ENCODE measurements around the gene ADRB2. TPM values are rescaled to one million over a fixed set of nuclear protein-coding genes. Genes with fewer than 3 reads are reported as not detected.

Gene ADRB2
- total RNA-seq, 1 experiment from 2014 or later, result 1.0 TPM

- Histone ChIP-seq H3K27ac (ENCODE audit: low read length) (no peak overlapping the region), H3K9me3 (ENCODE audit: control insufficient read depth, insufficient read depth, low read depth, low read length) (no peaks in the 10 kb centered on the region), H3K4me3 (ENCODE audit: low read depth in 2 of 2, low read length in 2 of 2) (no peak overlapping the region), H3K27me3 (ENCODE audit: control insufficient read depth, insufficient read depth, low read length) (no peaks in the 10 kb centered on the region), H3K36me3 (ENCODE audit: control insufficient read depth, insufficient read depth, low read length) (no peaks in the 10 kb centered on the region), H3K4me1 (ENCODE audit: control insufficient read depth, insufficient read depth, low read length) (no peaks in the 10 kb centered on the region)
- ChIA-PET POLR2A (no interaction called here), CTCF (no interaction called here)
- no peak for DNase-seq (ENCODE audit: low read depth, low spot score)
- no peak for ATAC-seq
- no TSS peak for BruUV-seq (replicated peaks)
- in situ Hi-C loops (cut with HindIII; ENCODE audit: low pct_unique_long_range_greater_than_20kb, low sequenced_read_pairs), result no loop called here
- intact Hi-C loops (cut with micrococcal nuclease; ENCODE audit: unreplicated experiment), result no loop called here
- TF ChIP-seq SIN3A (IDR thresholded peaks at IDR 0.05; ENCODE audit: borderline replicate concordance, insufficient read depth, low read depth, low read length) (no peak), POLR2AphosphoS5 (IDR thresholded peaks at IDR 0.05; ENCODE audit: low read depth, low read length) (no peak)
Measured at GRCh38 chr5:148791696-148792095, 34.7 kb upstream of the ADRB2 start.

- Histone ChIP-seq H3K36me3 (ENCODE audit: control insufficient read depth, insufficient read depth, low read length) (no peaks in the 10 kb centered on the region), H3K27ac (ENCODE audit: low read length) (no peak overlapping the region), H3K4me1 (ENCODE audit: control insufficient read depth, insufficient read depth, low read length) (no peaks in the 10 kb centered on the region), H3K4me3 (ENCODE audit: low read depth in 2 of 2, low read length in 2 of 2) (no peak overlapping the region), H3K9me3 (ENCODE audit: control insufficient read depth, insufficient read depth, low read depth, low read length) (no peaks in the 10 kb centered on the region), H3K27me3 (ENCODE audit: control insufficient read depth, insufficient read depth, low read length) (no peaks in the 10 kb centered on the region)
- in situ Hi-C loops (cut with HindIII; ENCODE audit: low pct_unique_long_range_greater_than_20kb, low sequenced_read_pairs), result no loop called here
- no peak for TF ChIP-seq TCF7L2 (IDR thresholded peaks at IDR 0.05; ENCODE audit: low read depth, low read length)
- no peak for TF ChIP-seq POLR2AphosphoS5 (IDR thresholded peaks at IDR 0.05; ENCODE audit: low read depth, low read length)
- TF ChIP-seq, protein P1, sequence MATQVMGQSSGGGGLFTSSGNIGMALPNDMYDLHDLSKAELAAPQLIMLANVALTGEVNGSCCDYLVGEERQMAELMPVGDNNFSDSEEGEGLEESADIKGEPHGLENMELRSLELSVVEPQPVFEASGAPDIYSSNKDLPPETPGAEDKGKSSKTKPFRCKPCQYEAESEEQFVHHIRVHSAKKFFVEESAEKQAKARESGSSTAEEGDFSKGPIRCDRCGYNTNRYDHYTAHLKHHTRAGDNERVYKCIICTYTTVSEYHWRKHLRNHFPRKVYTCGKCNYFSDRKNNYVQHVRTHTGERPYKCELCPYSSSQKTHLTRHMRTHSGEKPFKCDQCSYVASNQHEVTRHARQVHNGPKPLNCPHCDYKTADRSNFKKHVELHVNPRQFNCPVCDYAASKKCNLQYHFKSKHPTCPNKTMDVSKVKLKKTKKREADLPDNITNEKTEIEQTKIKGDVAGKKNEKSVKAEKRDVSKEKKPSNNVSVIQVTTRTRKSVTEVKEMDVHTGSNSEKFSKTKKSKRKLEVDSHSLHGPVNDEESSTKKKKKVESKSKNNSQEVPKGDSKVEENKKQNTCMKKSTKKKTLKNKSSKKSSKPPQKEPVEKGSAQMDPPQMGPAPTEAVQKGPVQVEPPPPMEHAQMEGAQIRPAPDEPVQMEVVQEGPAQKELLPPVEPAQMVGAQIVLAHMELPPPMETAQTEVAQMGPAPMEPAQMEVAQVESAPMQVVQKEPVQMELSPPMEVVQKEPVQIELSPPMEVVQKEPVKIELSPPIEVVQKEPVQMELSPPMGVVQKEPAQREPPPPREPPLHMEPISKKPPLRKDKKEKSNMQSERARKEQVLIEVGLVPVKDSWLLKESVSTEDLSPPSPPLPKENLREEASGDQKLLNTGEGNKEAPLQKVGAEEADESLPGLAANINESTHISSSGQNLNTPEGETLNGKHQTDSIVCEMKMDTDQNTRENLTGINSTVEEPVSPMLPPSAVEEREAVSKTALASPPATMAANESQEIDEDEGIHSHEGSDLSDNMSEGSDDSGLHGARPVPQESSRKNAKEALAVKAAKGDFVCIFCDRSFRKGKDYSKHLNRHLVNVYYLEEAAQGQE (IDR thresholded peaks at IDR 0.05; ENCODE audit: insufficient read depth in 1 of 2, low read depth in 2 of 2, low read length in 1 of 2), result no peak
- no peak for TF ChIP-seq SIN3A (IDR thresholded peaks at IDR 0.05; ENCODE audit: borderline replicate concordance, insufficient read depth, low read depth, low read length)
- no peak for TF ChIP-seq CTCF (IDR thresholded peaks at IDR 0.05)
- DNase-seq (ENCODE audit: low read depth, low spot score) (no peak), ATAC-seq (no peak)
- intact Hi-C loops (cut with micrococcal nuclease; ENCODE audit: unreplicated experiment), result no loop called here
- POLR2A ChIA-PET, result interaction anchor here (0.5 kb wide), 1 partner anchor 21 kb away, joined by 3 read pairs; no protein-coding TSS in a partner anchor
- CTCF ChIA-PET, result no interaction called here
- no TSS peak for BruUV-seq (replicated peaks)
Measured at GRCh38 chr5:148792744-148793143, 33.7 kb upstream of the ADRB2 start.

GRCh38 chr5:148793261-148793660 is 33.1 kb upstream of the ADRB2 start:
- intact Hi-C loops (cut with micrococcal nuclease; ENCODE audit: unreplicated experiment), result no loop called here
- TF ChIP-seq POLR2AphosphoS5 (IDR thresholded peaks at IDR 0.05; ENCODE audit: low read depth, low read length) (no peak), SIN3A (IDR thresholded peaks at IDR 0.05; ENCODE audit: borderline replicate concordance, insufficient read depth, low read depth, low read length) (no peak), CTCF (IDR thresholded peaks at IDR 0.05) (no peak), TCF7L2 (IDR thresholded peaks at IDR 0.05; ENCODE audit: low read depth, low read length) (no peak)
- TF ChIP-seq, protein P1 (IDR thresholded peaks at IDR 0.05; ENCODE audit: insufficient read depth in 1 of 2, low read depth in 2 of 2, low read length in 1 of 2), result no peak
- Histone ChIP-seq H3K9me3 (ENCODE audit: control insufficient read depth, insufficient read depth, low read depth, low read length) (no peaks in the 10 kb centered on the region), H3K36me3 (ENCODE audit: control insufficient read depth, insufficient read depth, low read length) (no peaks in the 10 kb centered on the region), H3K27ac (ENCODE audit: low read length) (no peak overlapping the region), H3K4me3 (ENCODE audit: low read depth in 2 of 2, low read length in 2 of 2) (no peak overlapping the region), H3K27me3 (ENCODE audit: control insufficient read depth, insufficient read depth, low read length) (no peaks in the 10 kb centered on the region), H3K4me1 (ENCODE audit: control insufficient read depth, insufficient read depth, low read length) (no peaks in the 10 kb centered on the region)
- DNase-seq (ENCODE audit: low read depth, low spot score) (no peak), ATAC-seq (no peak)
- POLR2A ChIA-PET, result interaction anchor here (0.5 kb wide), 1 partner anchor 20 kb away, joined by 3 read pairs; no protein-coding TSS in a partner anchor
- CTCF ChIA-PET, result no interaction called here
- no TSS peak for BruUV-seq (replicated peaks)
- in situ Hi-C loops (cut with HindIII; ENCODE audit: low pct_unique_long_range_greater_than_20kb, low sequenced_read_pairs), result no loop called here

Data from Panc1 (cell line).